HG03108 (cell line): ENCODE data around the gene MYADML2.

ENCODE experiments used
- ATAC-seq: cut with Tn5 transposase; IDR thresholded peaks from one replicate; pipeline ENCODE4 v1.9.1; 2021; ENCODE audit warnings: moderate library complexity; ENCODE audit not compliant: unreplicated experiment

Gene MYADML2

GRCh38 chr17:81978524-81979298 lies 31.7 kb upstream of the MYADML2 start:
- no peak for ATAC-seq

- peak; percentile 77 for ATAC-seq
These were observed 30.3 kb upstream of the MYADML2 start, which contains the start of gene ASPSCR1 for GRCh38 chr17:81977211-81977808. TSS of gene ASPSCR1 (plus strand) at chr17:81977629. CDS start at chr17:81977647, 18 bp downstream.

GRCh38 chr17:81976332-81977210 lies 29.5 kb upstream of the MYADML2 start:
- no peak for ATAC-seq

GRCh38 chr17:81973432-81973831 lies 26.4 kb upstream of the MYADML2 start:
- no peak for ATAC-seq

GRCh38 chr17:81968850-81969812 lies 22.1 kb upstream of the MYADML2 start:
- ATAC-seq, result no peak

- no peak for ATAC-seq
These were observed 21.3 kb upstream of the MYADML2 start for GRCh38 chr17:81968396-81968745.

- no peak for ATAC-seq
These were observed 20.7 kb upstream of the MYADML2 start for GRCh38 chr17:81967533-81968395.

- no peak for ATAC-seq
These were observed 20.2 kb upstream of the MYADML2 start for GRCh38 chr17:81967244-81967532.

GRCh38 chr17:81966343-81967243 lies 19.6 kb upstream of the MYADML2 start:
- ATAC-seq, result no peak

GRCh38 chr17:81964081-81964849 lies 17.2 kb upstream of the MYADML2 start:
- no peak for ATAC-seq

- no peak for ATAC-seq
These were observed 15.7 kb upstream of the MYADML2 start for GRCh38 chr17:81962499-81963441.

- ATAC-seq, result no peak
These were observed 14.8 kb upstream of the MYADML2 start for GRCh38 chr17:81961521-81962498.

- ATAC-seq, result no peak
These were observed 14.1 kb upstream of the MYADML2 start, which contains the start of gene NOTUM for GRCh38 chr17:81961087-81961511. TSS of gene NOTUM (minus strand) at chr17:81961187. CDS start at chr17:81960909, 278 bp downstream.

GRCh38 chr17:81960130-81960958 lies 13.3 kb upstream of the MYADML2 start:
- ATAC-seq, result no peak
